Endothelial cell of umbilical vein (primary cell): Measurements from ENCODE around the gene TRPM1. TPM values are rescaled to one million over a fixed set of nuclear protein-coding genes. Genes with fewer than 3 reads are reported as not detected.

Experiments used
- BruUV-seq: library from RNA; stranded (reverse); fragments of 400-500 nt; replicated peaks from 2 replicates; lab custom pipeline; 2021; lab: Mats Ljungman, UMichigan
- CTCF ChIA-PET: fragments of 300-600, 350-600 bp; sonication (Branson Sonifier 250); formaldehyde crosslinking; loops from one replicate; lab custom pipeline; 2021; ENCODE audit warnings: antibody characterized with exemption, inconsistent platforms; lab: Charles Lee
- POLR2A ChIA-PET: fragments of 300-600, 350-600 bp; sonication (Branson Sonifier 250); formaldehyde crosslinking; loops from one replicate; lab custom pipeline; 2021; ENCODE audit warnings: antibody characterized with exemption, inconsistent platforms; lab: Charles Lee
- DNase-seq: peaks from one replicate; pipeline ENCODE4 v3.0.0-alpha.2; 2011; ENCODE audit warnings: low read depth, low spot score
- FAIRE-seq: peaks from 2 replicates; lab custom pipeline; 2011; peaks lifted over from hg19 to GRCh38; lab: Jason Lieb, UNC
- H2AFZ ChIP-seq: 2 replicates; pipeline ENCODE4 v1.6.0; 2012; ENCODE audit warnings: low read depth, low read length, control low read depth, inconsistent platforms
- H3K27ac ChIP-seq: 2 replicates; pipeline ENCODE4 v1.5.1; 2011; ENCODE audit warnings: low read depth, mild to moderate bottlenecking, control low read depth, low read length, moderate library complexity; ENCODE audit not compliant: insufficient read depth
- H3K27me3 ChIP-seq, 2 experiments: 2 replicates each; pipeline versions ENCODE4 v1.6.0 to v1.6.1; 2011; ENCODE audit warnings: low read length in 2 of 2, mixed read lengths in 1 of 2; ENCODE audit not compliant: control insufficient read depth in 2 of 2, insufficient read depth in 2 of 2
- H3K36me3 ChIP-seq, 2 experiments: 2 replicates in 1 of 2; 3 replicates in 1 of 2; pipeline ENCODE4 v1.5.1; 2011; ENCODE audit warnings: low read length in 2 of 2, mild to moderate bottlenecking in 1 of 2, moderate library complexity in 1 of 2; ENCODE audit not compliant: control insufficient read depth in 2 of 2, insufficient read depth in 2 of 2; ENCODE audit errors: extremely low read depth in 1 of 2
- H3K4me1 ChIP-seq: 3 replicates; pipeline ENCODE4 v1.5.1; 2011; ENCODE audit warnings: mild to moderate bottlenecking, low read length; ENCODE audit not compliant: control insufficient read depth, insufficient read depth; ENCODE audit errors: extremely low read depth
- H3K4me2 ChIP-seq: 2 replicates; pipeline ENCODE4 v1.6.1; 2011; ENCODE audit warnings: low read length, control low read depth, mixed read lengths; ENCODE audit not compliant: insufficient read depth
- H3K4me3 ChIP-seq, 3 experiments: fragments of 200-600 bp in 1 of 3; sonication (generic), shearing (Covaris generic) in 1 of 3; replicated peaks in 1 of 3; 2 replicates each; pipeline ENCODE4 v1.5.1; 2011 to 2016; ENCODE audit warnings: control low read depth in 3 of 3, low read length in 3 of 3, mild to moderate bottlenecking in 2 of 3, inconsistent platforms in 1 of 3, low read depth in 1 of 3, moderate library complexity in 1 of 3; ENCODE audit not compliant: insufficient read depth in 1 of 3
- H3K79me2 ChIP-seq: 2 replicates; pipeline ENCODE4 v1.6.0; 2012; ENCODE audit warnings: low read length, inconsistent platforms; ENCODE audit not compliant: control insufficient read depth, insufficient read depth
- H3K9ac ChIP-seq: replicated peaks from 2 replicates; pipeline ENCODE3; 2011; ENCODE audit warnings: low read length, control low read depth; ENCODE audit not compliant: insufficient read depth; ENCODE audit errors: extremely low read depth
- H3K9me1 ChIP-seq: replicated peaks from 3 replicates; pipeline ENCODE4 v1.6.0; 2011; ENCODE audit warnings: mild to moderate bottlenecking, low read length; ENCODE audit not compliant: control insufficient read depth, insufficient read depth; ENCODE audit errors: extremely low read depth
- H3K9me3 ChIP-seq: replicated peaks from 2 replicates; pipeline ENCODE4 v1.5.1; 2012; ENCODE audit warnings: low read length, inconsistent platforms; ENCODE audit not compliant: control insufficient read depth, insufficient read depth
- H4K20me1 ChIP-seq: replicated peaks from 2 replicates; pipeline ENCODE3; 2011; ENCODE audit warnings: mild to moderate bottlenecking, low read length; ENCODE audit not compliant: control insufficient read depth, insufficient read depth; ENCODE audit errors: extremely low read depth
- EZH2 ChIP-seq: IDR thresholded peaks from 2 replicates; pipeline ENCODE4 v1.6.1; 2012; ENCODE audit warnings: borderline replicate concordance, low read depth, mild to moderate bottlenecking, moderate library complexity, low read length, inconsistent platforms; ENCODE audit not compliant: severe bottlenecking
- FOS ChIP-seq: IDR thresholded peaks from 2 replicates; pipeline ENCODE4 v1.6.1; 2011; ENCODE audit warnings: mild to moderate bottlenecking, low read length, moderate library complexity, borderline replicate concordance; ENCODE audit not compliant: insufficient read depth
- GATA2 ChIP-seq: IDR thresholded peaks from 2 replicates; pipeline ENCODE4 v1.7.0; 2011; ENCODE audit warnings: low read depth, mild to moderate bottlenecking, moderate library complexity, mixed read lengths, low read length; ENCODE audit not compliant: insufficient read length, insufficient read depth
- JUN ChIP-seq: IDR thresholded peaks from 2 replicates; pipeline ENCODE4 v1.6.1; 2011; ENCODE audit warnings: borderline replicate concordance, low read depth; ENCODE audit not compliant: insufficient read length, insufficient read depth
- MYC ChIP-seq: IDR thresholded peaks from one replicate; pipeline ENCODE4 v1.6.1; 2011; ENCODE audit warnings: mild to moderate bottlenecking, low read depth, low read length
- POLR2A ChIP-seq: IDR thresholded peaks from 2 replicates; pipeline ENCODE4 v1.6.1; 2012; ENCODE audit warnings: low read depth, mild to moderate bottlenecking, control low read depth, low read length
- POLR2AphosphoS5 ChIP-seq: IDR thresholded peaks from 2 replicates; pipeline ENCODE4 v1.6.1; 2012; ENCODE audit warnings: low read depth, mild to moderate bottlenecking, control low read depth, low read length, moderate library complexity; ENCODE audit not compliant: insufficient read depth
- dilution Hi-C: fragments of 300-500 bp; cut with MboI; formaldehyde crosslinking; loops from one replicate; pipeline ENCODE4 v1.15.0; 2019; ENCODE audit warnings: low sequenced_read_pairs; ENCODE audit not compliant: extremely low pct_ligation_motif_present
- intact Hi-C: fragments of 100-400 bp; cut with micrococcal nuclease; formaldehyde crosslinking; loops from one replicate; pipeline ENCODE4 v1.10.0; 2022
- polyA plus RNA-seq, 4 experiments: library from polyadenylated mRNA; depleted of rRNA in 3 of 4; stranded (reverse) in 3 of 4; unstranded in 1 of 4; fragments of >200 nt; gene quantifications; 2 replicates each; pipeline versions ENCODE4 v1.2.1 to v1.2.3, GENCODE V29; 2011 to 2012; ENCODE audit warnings: missing spikeins in 1 of 4
- total RNA-seq: library from RNA; stranded (reverse); gene quantifications from 2 replicates; pipeline ENCODE4 v1.2.3, GENCODE V29; 2021
- TF ChIP-seq, protein P1 (sequence below), 2 donors: IDR thresholded peaks; 1 replicate in 1 of 2; 2 replicates in 1 of 2; pipeline ENCODE4 v1.5.1; 2011; ENCODE audit warnings: low read length in 2 of 2, mild to moderate bottlenecking in 2 of 2, moderate library complexity in 2 of 2, control low read depth in 1 of 2, inconsistent platforms in 1 of 2, low read depth in 1 of 2; ENCODE audit not compliant: insufficient read depth in 1 of 2; ENCODE audit errors: extremely low read depth in 1 of 2
- TF ChIP-seq, protein P2 (sequence below): IDR thresholded peaks from 2 replicates; pipeline ENCODE4 v1.6.1; 2011; ENCODE audit not compliant: insufficient read depth, insufficient read length

Gene TRPM1
- total and polyA plus RNA-seq, 2 donors (not counting 3 experiments of a cell fraction or from before 2014, with no cell fraction given): 0.19 TPM; not detected in 1

GRCh38 chr15:31065824-31066223 is 35.7 kb downstream of the TRPM1 start:
- DNase-seq: no peak
- Histone ChIP-seq H3K36me3 (no peaks in the 10 kb centered on the region), H3K27me3 (peaks cover 0 to 4% of the 10 kb centered on the region in 2 experiments), H3K9ac (no peak overlapping the region), H2AFZ (no peak overlapping the region), H3K4me2 (no peak overlapping the region), H3K4me3 (no peak overlapping the region), H3K9me1 (no peaks in the 10 kb centered on the region), H3K79me2 (no peaks in the 10 kb centered on the region), H3K9me3 (no peaks in the 10 kb centered on the region), H4K20me1 (no peaks in the 10 kb centered on the region), H3K27ac (no peak overlapping the region), H3K4me1 (peaks cover 9% of the 10 kb centered on the region)
- BruUV-seq: no TSS peak
- TF ChIP-seq EZH2 (no peak), POLR2A (no peak)
- TF ChIP-seq, protein P1, sequence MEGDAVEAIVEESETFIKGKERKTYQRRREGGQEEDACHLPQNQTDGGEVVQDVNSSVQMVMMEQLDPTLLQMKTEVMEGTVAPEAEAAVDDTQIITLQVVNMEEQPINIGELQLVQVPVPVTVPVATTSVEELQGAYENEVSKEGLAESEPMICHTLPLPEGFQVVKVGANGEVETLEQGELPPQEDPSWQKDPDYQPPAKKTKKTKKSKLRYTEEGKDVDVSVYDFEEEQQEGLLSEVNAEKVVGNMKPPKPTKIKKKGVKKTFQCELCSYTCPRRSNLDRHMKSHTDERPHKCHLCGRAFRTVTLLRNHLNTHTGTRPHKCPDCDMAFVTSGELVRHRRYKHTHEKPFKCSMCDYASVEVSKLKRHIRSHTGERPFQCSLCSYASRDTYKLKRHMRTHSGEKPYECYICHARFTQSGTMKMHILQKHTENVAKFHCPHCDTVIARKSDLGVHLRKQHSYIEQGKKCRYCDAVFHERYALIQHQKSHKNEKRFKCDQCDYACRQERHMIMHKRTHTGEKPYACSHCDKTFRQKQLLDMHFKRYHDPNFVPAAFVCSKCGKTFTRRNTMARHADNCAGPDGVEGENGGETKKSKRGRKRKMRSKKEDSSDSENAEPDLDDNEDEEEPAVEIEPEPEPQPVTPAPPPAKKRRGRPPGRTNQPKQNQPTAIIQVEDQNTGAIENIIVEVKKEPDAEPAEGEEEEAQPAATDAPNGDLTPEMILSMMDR (IDR thresholded peaks at IDR 0.05; ENCODE audit: extremely low read depth in 1 of 2, insufficient read depth in 1 of 2, low read depth in 1 of 2, low read length in 2 of 2): no peak
- CTCF ChIA-PET: no interaction called here
- POLR2A ChIA-PET: no interaction called here
- dilution Hi-C loops (no loop called here), intact Hi-C loops (no loop called here)
- no peak for FAIRE-seq

DNA sequence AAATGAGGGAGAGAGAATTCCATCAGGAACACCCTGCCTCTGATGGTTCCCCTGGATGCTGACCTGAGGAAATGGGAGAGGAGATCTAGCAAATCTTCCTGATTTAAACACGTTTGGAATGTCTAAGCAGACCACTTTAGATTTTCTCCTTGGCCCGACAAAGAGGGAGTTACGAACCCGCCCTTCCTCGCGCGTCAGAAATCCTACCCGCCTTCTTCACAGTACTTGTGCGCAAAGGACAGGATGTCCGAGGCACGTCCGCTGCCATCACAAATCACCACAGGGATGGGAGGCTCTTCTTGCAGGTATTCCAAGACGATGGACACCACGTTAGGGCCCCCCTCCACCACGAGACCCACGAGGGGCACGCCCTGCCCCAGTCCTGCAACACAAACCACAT is 38.6 kb downstream of the TRPM1 start:
- TF ChIP-seq POLR2A (no peak), JUN (no peak), EZH2 (no peak), POLR2AphosphoS5 (no peak), MYC (no peak), FOS (no peak), GATA2 (no peak)
- TF ChIP-seq, protein P2, sequence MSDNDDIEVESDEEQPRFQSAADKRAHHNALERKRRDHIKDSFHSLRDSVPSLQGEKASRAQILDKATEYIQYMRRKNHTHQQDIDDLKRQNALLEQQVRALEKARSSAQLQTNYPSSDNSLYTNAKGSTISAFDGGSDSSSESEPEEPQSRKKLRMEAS: no peak
- TF ChIP-seq, protein P1 (IDR thresholded peaks at IDR 0.05; ENCODE audit: extremely low read depth in 1 of 2, insufficient read depth in 1 of 2, low read depth in 1 of 2, low read length in 2 of 2): no peak
- DNase-seq (peak; percentile 21), FAIRE-seq (peak; percentile 35)
- ChIA-PET POLR2A (interaction anchor here (0.6 kb wide), 1 partner anchor 37 kb away, joined by 6 read pairs; no protein-coding TSS in a partner anchor), CTCF (no interaction called here)
- no peaks in the 10 kb centered on the region for H3K36me3 ChIP-seq
- H3K27ac ChIP-seq: no peak overlapping the region
- peaks cover 0 to 4% of the 10 kb centered on the region in 2 experiments for H3K27me3 ChIP-seq
- BruUV-seq: no TSS peak
- dilution Hi-C loops (no loop called here), intact Hi-C loops (no loop called here)
- H3K4me2 ChIP-seq: peak overlapping the region; percentile 79
- H3K9ac ChIP-seq: peak overlapping the region; percentile 37
- peaks cover 9% of the 10 kb centered on the region for H3K4me1 ChIP-seq
- peak overlapping the region; percentile 88 for H2AFZ ChIP-seq
- H4K20me1 ChIP-seq: no peaks in the 10 kb centered on the region
- no peaks in the 10 kb centered on the region for H3K9me3 ChIP-seq
- no peaks in the 10 kb centered on the region for H3K9me1 ChIP-seq
- no peak overlapping the region for H3K4me3 ChIP-seq
- H3K79me2 ChIP-seq: no peaks in the 10 kb centered on the region
